Measurements from ENCODE around the gene CALML3. TPM values are rescaled to one million over a fixed set of nuclear protein-coding genes. Genes with fewer than 3 reads are reported as not detected.
A peak's percentile ranks its signal among the peaks of the same experiment; 100 is the strongest.
"Not testable (repeated sequence)": the region's sequence is repeated elsewhere in the genome, so short reads cannot be mapped to it uniquely, and the experiment has no call there.

CALML3 gene
- total RNA-seq (not detected), polyA plus RNA-seq (10 to 100 TPM in 1 of 3 donors, under 1 TPM in 1, not detected in 1; 0.46 to 64.6 TPM)
- long read RNA-seq, donor 1: 0 reads
- long read RNA-seq, donor 2: 0 reads
- long read RNA-seq, donor 3: 0 reads
- long read RNA-seq, donor 4: 0 reads
- long read RNA-seq, donor 5: 0 reads
- long read RNA-seq, donor 6: 0 reads
- long read RNA-seq, donor 7, partial matches to known transcripts: 0 of 1 reads
- long read RNA-seq, donor 7, other reads (novel, unspliced or antisense): 0 of 1 reads
- long read RNA-seq, donor 8: 0 reads
- long read RNA-seq, donor 9: 0 reads
- long read RNA-seq, donor 10: 0 reads

- H3K27ac ChIP-seq: no peak within 1 kb of the TSS
Measured at GRCh38 chr10:5524641-5525560, at the start of gene CALML3. Gene CALML3, plus strand, starts transcription at chr10:5524961. Its CDS starts 125 bp downstream, at chr10:5525086.

DNA sequence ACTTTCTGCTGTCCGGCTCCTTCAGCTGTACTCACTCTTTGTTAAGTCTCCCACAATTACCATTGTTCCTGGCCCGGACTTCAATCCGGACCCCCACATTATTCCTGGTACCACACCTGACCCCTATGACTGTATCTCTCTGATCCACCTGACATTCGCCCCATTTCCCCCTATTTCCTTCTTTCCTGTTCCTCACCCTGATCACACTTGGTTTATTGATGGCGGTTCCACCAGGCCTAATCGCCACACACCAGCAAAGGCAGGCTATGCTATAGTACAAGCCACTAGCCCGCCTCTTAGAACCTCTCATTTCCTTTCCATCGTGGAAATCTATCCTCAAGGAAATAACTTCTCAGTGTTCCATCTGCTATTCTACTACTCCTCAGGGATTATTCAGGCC, 49.7 kb upstream of the CALML3 start:
- intact Hi-C loops (cut with DNase I; ENCODE audit: low total_unique reads); H3K9me3 ChIP-seq: not testable (repeated sequence)
- WGBS, 5 donors: 93 to 97% (median 95%) methylated on average over 6 to 8 of the region's 8 CpGs

More at GRCh38 chr10:5524641-5525560, at the start of gene CALML3:
- TF ChIP-seq POLR2A (IDR thresholded peaks at IDR 0.05) (no peak), EP300 (IDR thresholded peaks at IDR 0.05) (no peak), POLR2AphosphoS5 (IDR thresholded peaks at IDR 0.05) (no peak)
- TF ChIP-seq, protein P1, sequence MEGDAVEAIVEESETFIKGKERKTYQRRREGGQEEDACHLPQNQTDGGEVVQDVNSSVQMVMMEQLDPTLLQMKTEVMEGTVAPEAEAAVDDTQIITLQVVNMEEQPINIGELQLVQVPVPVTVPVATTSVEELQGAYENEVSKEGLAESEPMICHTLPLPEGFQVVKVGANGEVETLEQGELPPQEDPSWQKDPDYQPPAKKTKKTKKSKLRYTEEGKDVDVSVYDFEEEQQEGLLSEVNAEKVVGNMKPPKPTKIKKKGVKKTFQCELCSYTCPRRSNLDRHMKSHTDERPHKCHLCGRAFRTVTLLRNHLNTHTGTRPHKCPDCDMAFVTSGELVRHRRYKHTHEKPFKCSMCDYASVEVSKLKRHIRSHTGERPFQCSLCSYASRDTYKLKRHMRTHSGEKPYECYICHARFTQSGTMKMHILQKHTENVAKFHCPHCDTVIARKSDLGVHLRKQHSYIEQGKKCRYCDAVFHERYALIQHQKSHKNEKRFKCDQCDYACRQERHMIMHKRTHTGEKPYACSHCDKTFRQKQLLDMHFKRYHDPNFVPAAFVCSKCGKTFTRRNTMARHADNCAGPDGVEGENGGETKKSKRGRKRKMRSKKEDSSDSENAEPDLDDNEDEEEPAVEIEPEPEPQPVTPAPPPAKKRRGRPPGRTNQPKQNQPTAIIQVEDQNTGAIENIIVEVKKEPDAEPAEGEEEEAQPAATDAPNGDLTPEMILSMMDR (IDR thresholded peaks at IDR 0.05): no peak
- peak in 1 of 2 donors; percentile 20 for DNase-seq
- Histone ChIP-seq H3K4me1 (peaks cover 0 to 14% (median 0%) of the 10 kb centered on the region in 4 donors), H3K9me3 (no peaks in the 10 kb centered on the region), H3K27me3 (no peaks in the 10 kb centered on the region), H3K4me3 (no peak within 1 kb of the TSS), H3K36me3 (no peaks in the 10 kb centered on the region)
- intact Hi-C loops (cut with DNase I; ENCODE audit: low total_unique reads): no loop called here
- 87 to 92% (median 91%) methylated on average over 57 to 64 of the region's 64 CpGs for WGBS, 5 donors

GRCh38 chr10:5475974-5476807, 48.6 kb upstream of the CALML3 start:
- WGBS, 5 donors: 94 to 96% (median 95%) methylated on average over 10 to 12 of the region's 12 CpGs
- peak overlapping the region in 1 of 5 donors; percentile 32 for H3K27ac ChIP-seq
- H3K27me3 ChIP-seq; DNase-seq; H3K9me3 ChIP-seq; H3K36me3 ChIP-seq; intact Hi-C loops (cut with DNase I; ENCODE audit: low total_unique reads); H3K4me3 ChIP-seq: not testable (repeated sequence)
- peaks cover 0 to 14% (median 6%) of the 10 kb centered on the region in 4 donors for H3K4me1 ChIP-seq

More for the DNA sequence above, 49.7 kb upstream of the CALML3 start:
- not testable (repeated sequence) for H3K4me3 ChIP-seq, H3K36me3 ChIP-seq, H3K27me3 ChIP-seq, H3K27ac ChIP-seq, DNase-seq
- H3K4me1 ChIP-seq: peaks cover 0 to 14% (median 6%) of the 10 kb centered on the region in 4 donors

- Histone ChIP-seq H3K4me1 (peaks cover 0 to 14% (median 6%) of the 10 kb centered on the region in 4 donors), H3K27ac (peak overlapping the region in 2 of 5 donors; percentile 26 to 32), H3K36me3 (no peaks in the 10 kb centered on the region), H3K9me3 (no peaks in the 10 kb centered on the region), H3K27me3 (no peaks in the 10 kb centered on the region), H3K4me3 (no peak overlapping the region)
- intact Hi-C loops (cut with DNase I; ENCODE audit: low total_unique reads): no loop called here
- 70 to 87% (median 81%) methylated on average over 13 of the region's 13 CpGs for WGBS, 5 donors
- no peak for TF ChIP-seq POLR2A (IDR thresholded peaks at IDR 0.05)
- no peak for TF ChIP-seq POLR2AphosphoS5 (IDR thresholded peaks at IDR 0.05)
- TF ChIP-seq, protein P1 (IDR thresholded peaks at IDR 0.05): no peak
- no peak for TF ChIP-seq EP300 (IDR thresholded peaks at IDR 0.05)
- DNase-seq: no peak
Measured at GRCh38 chr10:5476918-5477525, 47.7 kb upstream of the CALML3 start.

Data from stomach (tissue), 19 donors.